GM18508 (cell line): ENCODE measurements around the gene PCYT2.
"Not testable (repeated sequence)": the region's sequence is repeated elsewhere in the genome, so short reads cannot be mapped to it uniquely, and the experiment has no call there.

Experiments used
- ATAC-seq: cut with Tn5 transposase; IDR thresholded peaks from one replicate; pipeline ENCODE4 v1.9.1; 2021; ENCODE audit warnings: moderate number of reproducible peaks; ENCODE audit not compliant: insufficient read depth, unreplicated experiment

Gene PCYT2

DNA sequence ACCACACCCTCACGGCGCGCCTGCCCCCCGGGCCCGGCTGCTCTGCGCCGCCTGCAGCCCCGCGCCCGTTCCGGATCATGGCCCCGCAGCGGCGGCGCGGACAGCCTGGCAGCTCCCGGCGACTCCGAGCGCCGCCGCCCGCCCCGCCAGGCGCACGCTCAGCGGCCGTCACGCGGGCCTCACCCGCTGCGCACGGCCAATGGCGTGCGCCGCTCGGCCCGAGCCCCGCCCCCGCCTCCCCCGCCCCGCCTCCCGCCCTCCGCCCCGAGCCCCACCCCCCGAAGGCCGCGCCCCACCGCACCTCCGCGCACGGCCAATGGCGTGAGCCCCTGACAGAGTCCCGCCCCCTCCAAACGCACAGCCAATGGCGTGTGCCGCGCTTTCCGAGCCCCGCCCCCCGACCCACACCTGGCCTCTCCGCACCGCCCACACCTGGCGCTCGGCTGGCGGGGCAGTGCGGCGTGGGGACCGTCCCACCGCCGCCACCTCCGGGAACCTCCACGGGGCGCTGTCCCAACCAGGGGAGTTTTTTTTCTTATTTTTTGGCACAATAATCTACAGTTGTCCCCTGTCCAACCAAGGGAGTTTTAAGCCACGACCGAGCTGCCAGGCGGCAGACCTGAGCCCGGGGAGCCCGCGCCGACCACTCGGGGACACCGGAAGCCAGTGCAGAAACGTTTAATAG is at the start of gene PCYT2:
PCYT2 (minus strand) TSS at position 123 of the 685 bp plus-strand sequence; CDS start at position 79, 44 bp downstream.
- no peak for ATAC-seq

DNA sequence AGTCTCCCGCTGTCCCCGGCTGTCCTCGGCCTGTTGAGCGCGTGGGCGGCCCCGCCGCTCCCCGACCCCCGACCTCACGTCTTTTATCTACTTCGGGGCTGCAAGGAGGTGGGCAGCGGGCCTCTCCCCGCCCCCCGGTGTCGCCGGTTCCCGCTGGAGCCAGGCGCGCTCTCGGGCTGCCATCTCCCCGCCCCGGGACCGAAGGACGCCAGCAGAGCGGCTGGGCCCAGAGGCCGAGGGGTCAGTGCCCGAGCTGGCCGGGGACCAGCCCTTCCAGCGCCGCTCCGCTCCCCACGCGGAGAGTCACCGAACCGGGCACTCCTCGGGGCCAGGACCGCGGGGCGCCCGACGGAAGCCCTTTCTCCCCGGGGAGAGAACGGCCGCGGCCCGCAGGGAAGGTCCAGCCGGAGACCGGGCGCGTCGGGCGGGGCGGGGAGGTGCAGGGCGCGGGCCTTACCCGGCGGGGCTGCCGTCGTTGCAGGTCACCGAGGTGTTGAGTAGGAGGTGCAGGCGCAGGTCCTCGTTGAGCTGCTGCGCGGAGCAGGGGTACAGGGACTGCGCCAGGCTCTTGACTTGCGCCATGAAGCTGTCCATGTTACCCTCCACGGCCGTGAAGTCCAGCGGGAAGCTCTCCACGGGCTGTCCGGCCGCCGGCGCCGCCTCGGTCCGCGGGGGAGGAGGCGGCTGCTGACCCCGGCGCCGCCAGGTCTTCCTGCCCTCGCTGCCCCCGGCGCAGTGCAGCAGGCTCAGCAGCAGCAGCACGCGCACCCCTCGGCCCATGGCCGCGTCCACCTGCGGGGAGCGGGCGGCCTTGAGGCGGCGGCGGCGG is 49.1 kb upstream of the PCYT2 start:
- ATAC-seq: no peak

GRCh38 chr17:81959362-81960129 is 48.3 kb upstream of the PCYT2 start:
- ATAC-seq: no peak

DNA sequence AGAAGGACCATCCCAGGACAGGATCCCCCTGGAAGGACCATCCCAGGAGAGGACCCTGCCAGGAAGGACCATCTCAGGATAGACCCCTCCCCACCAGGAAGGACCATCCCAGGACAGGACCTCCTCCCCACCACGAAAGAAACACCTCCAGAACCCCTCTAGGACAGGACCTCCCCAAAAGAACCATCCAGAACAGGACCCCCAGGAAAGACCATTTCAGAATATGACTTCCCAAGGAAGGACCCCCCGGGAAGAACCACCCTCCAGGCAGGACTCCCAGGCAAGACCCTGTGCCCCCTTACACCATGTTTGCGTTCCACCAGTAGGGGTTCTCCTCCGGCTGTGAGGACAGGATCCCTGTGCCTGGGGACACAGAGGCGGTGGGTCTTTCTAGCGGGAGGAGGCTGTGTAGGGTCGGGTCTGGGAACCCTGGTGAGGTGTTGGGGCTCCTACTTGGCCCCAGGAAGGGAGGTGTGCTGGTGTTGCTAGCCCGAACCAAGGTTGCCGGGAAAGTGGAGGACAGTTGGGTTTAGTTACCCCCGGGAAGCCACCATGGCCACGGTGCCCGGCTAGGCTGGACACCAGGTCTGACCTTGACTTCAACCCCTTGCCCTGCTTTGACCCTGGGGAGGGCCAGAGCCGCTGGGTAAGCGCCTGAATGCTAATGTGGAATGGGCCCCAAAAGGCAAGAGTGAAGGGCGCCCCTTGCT is 47.6 kb upstream of the PCYT2 start:
- ATAC-seq: no peak

DNA sequence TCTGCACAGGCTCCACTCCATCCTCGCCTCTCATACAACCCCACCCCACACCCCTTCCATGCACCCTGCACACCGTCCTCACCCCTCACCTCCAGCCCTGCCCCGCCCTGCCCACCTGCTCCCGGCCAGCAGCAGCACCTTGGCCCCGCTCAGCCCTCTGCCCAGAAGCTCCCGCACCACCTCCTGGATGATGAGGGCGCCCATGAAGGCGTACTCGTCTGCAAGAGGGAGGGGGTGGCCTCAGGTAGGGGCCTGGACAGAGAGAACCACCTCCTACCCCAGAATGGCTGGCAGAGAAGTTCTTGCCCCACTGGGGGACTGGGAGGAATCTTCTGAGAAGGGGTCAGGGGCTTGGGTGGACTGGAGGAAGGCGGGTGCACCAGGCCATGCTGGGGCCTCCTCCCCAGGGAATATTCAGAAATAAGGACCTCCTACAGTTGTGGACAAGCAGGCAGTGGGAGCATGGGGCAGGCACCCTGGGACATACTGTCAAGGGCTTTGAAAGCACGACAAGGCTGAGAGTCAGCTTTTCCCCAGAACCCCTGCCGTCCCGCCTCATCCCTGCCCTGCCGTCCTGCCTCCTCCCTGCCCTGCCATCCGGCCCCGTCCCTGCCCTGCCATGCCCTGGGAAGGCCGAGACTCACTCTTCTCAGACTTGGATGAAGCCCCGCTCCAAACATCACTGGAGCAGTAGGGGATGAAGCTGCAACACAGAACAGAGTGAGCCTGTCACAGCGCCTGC is 46.7 kb upstream of the PCYT2 start:
- no peak for ATAC-seq

DNA sequence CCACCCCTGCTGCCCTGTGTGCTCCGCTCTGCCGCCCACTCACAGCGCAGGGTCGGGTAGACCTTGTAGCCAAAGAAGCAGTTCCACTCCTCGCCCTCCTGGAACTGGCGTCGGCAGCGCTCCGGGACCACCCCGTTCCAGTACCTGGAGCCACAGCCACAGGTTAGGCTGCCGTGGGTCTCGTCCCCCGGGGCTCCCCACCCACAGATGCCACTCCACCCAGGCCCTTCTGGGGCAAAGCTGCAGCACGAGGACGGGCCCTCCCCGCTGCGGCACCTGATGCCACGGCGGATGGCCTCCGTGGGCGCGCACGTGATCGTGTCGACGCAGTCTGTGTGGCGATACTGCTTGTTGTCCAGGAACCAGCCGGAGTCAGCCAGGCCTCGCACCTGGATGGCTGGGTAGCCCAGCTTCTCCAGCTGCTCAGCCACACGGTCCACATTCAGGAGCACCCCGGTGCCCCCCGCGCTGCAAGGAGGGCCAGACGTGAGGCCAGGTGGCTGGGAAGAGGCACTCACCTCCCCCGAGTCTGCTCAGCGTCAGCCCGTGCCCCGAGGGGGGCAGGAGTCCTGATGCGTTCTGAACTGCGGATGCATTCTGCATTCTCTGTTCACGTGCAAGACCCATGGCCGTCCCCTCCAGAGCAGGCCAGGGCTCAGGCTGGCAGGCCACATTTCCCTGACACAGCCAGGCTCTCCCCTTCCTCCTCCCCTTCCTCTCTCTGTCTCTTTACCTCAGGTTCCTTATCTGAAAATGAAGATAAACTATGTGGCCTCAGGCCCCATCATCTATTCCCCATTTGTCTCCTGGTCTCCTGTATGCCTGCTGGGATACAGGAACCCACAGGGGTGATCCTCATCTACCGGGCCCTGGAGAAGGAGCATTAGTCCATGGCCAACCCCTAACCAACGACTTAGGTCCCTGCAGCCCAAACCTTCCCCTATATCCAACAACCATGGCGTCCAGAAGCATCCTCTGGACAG is 45.7 kb upstream of the PCYT2 start:
- ATAC-seq: no peak

GRCh38 chr17:81955756-81956544 is 44.8 kb upstream of the PCYT2 start:
- ATAC-seq: no peak

GRCh38 chr17:81955058-81955681 is 44.0 kb upstream of the PCYT2 start:
- ATAC-seq: no peak

GRCh38 chr17:81954131-81955057 is 43.2 kb upstream of the PCYT2 start:
- ATAC-seq: no peak

DNA sequence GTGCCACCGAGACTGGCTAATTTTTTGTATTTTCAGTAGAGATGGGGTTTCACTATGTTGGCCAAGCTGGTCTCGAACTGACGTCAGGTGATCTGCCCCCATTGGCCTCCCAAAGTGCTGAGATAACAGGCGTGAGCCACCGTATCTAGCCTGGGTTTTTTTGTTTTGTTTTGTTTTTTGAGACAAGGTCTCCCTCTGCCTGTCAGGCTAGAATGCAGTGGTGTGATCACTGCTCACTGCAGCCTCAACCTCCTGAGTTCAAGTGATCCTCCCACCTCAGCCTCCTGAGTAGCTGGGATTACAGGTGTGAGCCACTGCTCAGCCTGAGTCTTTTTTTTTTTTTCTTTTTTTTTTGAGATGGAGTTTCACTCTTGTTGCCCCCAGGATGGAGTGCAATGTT is 42.2 kb upstream of the PCYT2 start:
- not testable (repeated sequence) for ATAC-seq

DNA sequence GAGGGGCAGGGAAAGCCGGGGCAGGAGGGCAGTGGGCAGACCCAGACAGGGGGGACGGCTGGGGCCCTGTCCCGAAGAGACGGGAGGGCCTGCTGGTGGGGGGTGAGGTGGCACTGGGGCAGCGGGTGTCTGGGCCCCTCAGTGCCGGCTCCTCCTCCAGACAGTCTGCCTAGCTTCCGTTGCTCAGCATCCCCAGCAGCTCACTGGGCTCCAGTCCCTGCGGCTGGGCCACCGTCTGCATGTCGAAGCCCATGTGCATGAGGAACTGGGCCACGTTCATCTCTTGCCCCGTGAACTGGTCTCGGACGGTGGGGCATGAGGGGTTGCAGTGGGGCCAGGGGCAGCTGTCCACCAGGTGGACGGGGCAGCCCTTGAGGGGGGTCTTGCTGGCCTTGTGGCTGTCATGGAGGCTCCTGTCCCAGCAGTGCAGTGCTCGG is 41.6 kb upstream of the PCYT2 start:
- no peak for ATAC-seq

- no peak for ATAC-seq
Observed at GRCh38 chr17:81951785-81952684, 40.8 kb upstream of the PCYT2 start.

- no peak for ATAC-seq
Observed at GRCh38 chr17:81950501-81950900, 39.3 kb upstream of the PCYT2 start.

GRCh38 chr17:81948635-81949378 is 37.6 kb upstream of the PCYT2 start:
- ATAC-seq: no peak

GRCh38 chr17:81947189-81947588 is 36.0 kb upstream of the PCYT2 start, which contains the start of gene MYADML2:
TSS of gene MYADML2 (minus strand) at chr17:81947233. CDS start at chr17:81941741, 5,492 bp downstream.
- no peak for ATAC-seq
